COR-L47 (cell line): Measurements from ENCODE around the gene TOX2.

ENCODE experiments used
- DNase-seq: peaks from one replicate; lab custom pipeline; 2025; lab: John Stamatoyannopoulos, UW

The TOX2 gene

GRCh38 chr20:43977962-43978361, 63.3 kb downstream of the TOX2 start:
- DNase-seq = no peak

- DNase-seq = no peak
These were observed 65.0 kb downstream of the TOX2 start for GRCh38 chr20:43979576-43980105.

- DNase-seq = no peak
These were observed 66.9 kb downstream of the TOX2 start for GRCh38 chr20:43981540-43981939.

- DNase-seq = no peak
These were observed 67.4 kb downstream of the TOX2 start for GRCh38 chr20:43982016-43982415.

- DNase-seq = no peak
These were observed 68.2 kb downstream of the TOX2 start for GRCh38 chr20:43982886-43983285.

GRCh38 chr20:43983359-43983758, 68.7 kb downstream of the TOX2 start:
- no peak for DNase-seq

GRCh38 chr20:43983904-43984361, 69.3 kb downstream of the TOX2 start:
- no peak for DNase-seq

- no peak for DNase-seq
These were observed 69.9 kb downstream of the TOX2 start for GRCh38 chr20:43984587-43984986.

GRCh38 chr20:43985121-43985520, 70.5 kb downstream of the TOX2 start:
- DNase-seq = no peak

- DNase-seq = no peak
These were observed 71.1 kb downstream of the TOX2 start for GRCh38 chr20:43985608-43986316.

- DNase-seq = no peak
These were observed 72.4 kb downstream of the TOX2 start for GRCh38 chr20:43987018-43987417.

- no peak for DNase-seq
These were observed 72.9 kb downstream of the TOX2 start for GRCh38 chr20:43987531-43987930.

- DNase-seq = no peak
These were observed 73.8 kb downstream of the TOX2 start for GRCh38 chr20:43988451-43988850.

- DNase-seq = no peak
These were observed 74.2 kb downstream of the TOX2 start for GRCh38 chr20:43988867-43989266.

- no peak for DNase-seq
These were observed 76.6 kb downstream of the TOX2 start for GRCh38 chr20:43991261-43991660.

- no peak for DNase-seq
These were observed 77.3 kb downstream of the TOX2 start for GRCh38 chr20:43991982-43992381.

- no peak for DNase-seq
These were observed 78.2 kb downstream of the TOX2 start for GRCh38 chr20:43992885-43993284.

GRCh38 chr20:43993560-43993959, 78.9 kb downstream of the TOX2 start:
- DNase-seq = no peak

- DNase-seq = no peak
These were observed 79.9 kb downstream of the TOX2 start for GRCh38 chr20:43994486-43995100.

GRCh38 chr20:43995645-43996044, 81.0 kb downstream of the TOX2 start:
- no peak for DNase-seq

GRCh38 chr20:43996240-43996930, 81.7 kb downstream of the TOX2 start:
- no peak for DNase-seq

- no peak for DNase-seq
These were observed 85.2 kb downstream of the TOX2 start for GRCh38 chr20:43999848-44000247.
